AG04449 (cell line): ENCODE results near the gene SCAMP5.

Source experiments
- CTCF ChIA-PET: fragments of 350-600 bp; formaldehyde crosslinking; extraction: SDS; loops from one replicate; lab custom pipeline; 2021; ENCODE audit warnings: antibody characterized with exemption; lab: Yijun Ruan, JAX
- POLR2A ChIA-PET: fragments of 400-600, 350-600 bp; formaldehyde crosslinking; extraction: SDS; loops from one replicate; lab custom pipeline; 2020; ENCODE audit warnings: antibody characterized with exemption, inconsistent platforms; lab: Yijun Ruan, JAX
- DNase-seq: peaks from one replicate; pipeline ENCODE4 v3.0.0-alpha.2; 2010; ENCODE audit warnings: low read depth, low spot score
- H3K4me3 ChIP-seq: 2 replicates; pipeline ENCODE4 v1.5.1; 2011; ENCODE audit warnings: low read depth, mild to moderate bottlenecking, control low read depth, low read length
- CTCF ChIP-seq: IDR thresholded peaks from one replicate; pipeline ENCODE4 v1.5.1; 2011; ENCODE audit warnings: mild to moderate bottlenecking, moderate library complexity, low read length, control low read depth, inconsistent platforms; ENCODE audit not compliant: insufficient read depth; ENCODE audit errors: missing control alignments

Gene SCAMP5

GRCh38 chr15:74963213-74963612 is 32.1 kb upstream of the SCAMP5 start:
- CTCF ChIA-PET: interaction anchor here (2.4 to 24.4 kb wide), 3 partner anchors 9 to 185 kb away, joined by 7 to 644 read pairs (median 79); partner anchors contain the start of gene CSK

GRCh38 chr15:74964794-74965193 is 30.6 kb upstream of the SCAMP5 start:
- CTCF ChIA-PET: interaction anchor here (1.3 to 24.4 kb wide), 4 partner anchors 10 to 187 kb away, joined by 3 to 644 read pairs (median 43); partner anchors contain the start of gene CSK
- POLR2A ChIA-PET: no interaction called here
- H3K4me3 ChIP-seq: no peak overlapping the region
- TF ChIP-seq CTCF: no peak
- DNase-seq: no peak

More at GRCh38 chr15:74963213-74963612, 32.1 kb upstream of the SCAMP5 start:
- no peak for TF ChIP-seq CTCF
- DNase-seq: no peak
- POLR2A ChIA-PET: interaction anchor here (0.6 kb wide), 1 partner anchor 187 kb away, joined by 3 read pairs; no protein-coding TSS in a partner anchor
- no peak overlapping the region for H3K4me3 ChIP-seq

- DNase-seq: no peak
- POLR2A ChIA-PET: interaction anchor here (0.6 kb wide), 1 partner anchor 29 kb away, joined by 3 read pairs; no protein-coding TSS in a partner anchor
- TF ChIP-seq CTCF: no peak
- CTCF ChIA-PET: interaction anchor here (1.4 to 11.8 kb wide), 2 partner anchors 17 to 198 kb away, joined by 4 to 79 read pairs; no protein-coding TSS in a partner anchor
- no peak overlapping the region for H3K4me3 ChIP-seq
These were observed 27.7 kb upstream of the SCAMP5 start for GRCh38 chr15:74967670-74968069.

- TF ChIP-seq CTCF: no peak
- H3K4me3 ChIP-seq: no peak overlapping the region
- CTCF ChIA-PET: interaction anchor here (1.5 kb wide), 1 partner anchor 19 kb away, joined by 3 read pairs; the partner anchor contains the start of gene RPP25
- POLR2A ChIA-PET: no interaction called here
- DNase-seq: no peak
These were observed 19.2 kb upstream of the SCAMP5 start for GRCh38 chr15:74976159-74976558.

- H3K4me3 ChIP-seq: no peak overlapping the region
- DNase-seq: no peak
- ChIA-PET CTCF (no interaction called here), POLR2A (no interaction called here)
- no peak for TF ChIP-seq CTCF
These were observed 17.8 kb upstream of the SCAMP5 start for GRCh38 chr15:74977599-74977998.

GRCh38 chr15:74978077-74978476 is 17.3 kb upstream of the SCAMP5 start:
- DNase-seq: no peak
- CTCF ChIA-PET: interaction anchor here (0.7 to 1.3 kb wide), 2 partner anchors 207 to 209 kb away, joined by 4 to 5 read pairs; no protein-coding TSS in a partner anchor
- POLR2A ChIA-PET: no interaction called here
- no peak for TF ChIP-seq CTCF
- H3K4me3 ChIP-seq: no peak overlapping the region
